ENCODE data around the gene MOCOS.

Gene MOCOS

DNA sequence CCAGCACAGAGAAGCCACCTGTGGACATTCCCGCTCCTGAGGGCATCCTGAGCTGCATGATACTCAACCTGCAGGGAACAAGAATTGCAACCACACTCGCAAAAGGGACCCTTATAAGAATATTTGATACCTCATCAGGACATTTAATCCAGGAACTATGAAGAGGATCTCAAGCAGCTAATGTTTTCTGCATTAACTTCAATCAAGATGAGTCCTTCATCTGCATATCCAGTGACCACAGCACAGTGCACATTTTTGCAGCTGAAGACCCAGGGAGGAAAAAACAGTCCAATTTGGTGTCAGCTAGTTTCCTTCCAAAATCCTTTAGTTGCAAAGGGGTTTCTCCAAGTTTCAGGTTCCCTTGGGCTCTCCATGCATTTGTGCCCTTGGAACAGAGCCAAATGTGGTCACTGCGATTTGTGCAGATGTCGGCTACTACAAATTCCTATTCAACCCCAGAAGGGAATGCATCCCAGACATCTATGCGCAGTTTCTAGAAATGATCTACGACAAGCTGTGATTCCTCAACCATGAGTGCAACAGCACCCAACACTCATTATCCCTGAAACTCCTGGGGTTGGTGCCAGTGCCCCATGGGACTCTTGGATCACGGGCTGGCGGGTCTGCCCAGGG is 86.9 kb downstream of the MOCOS start:
- no peak for TF ChIP-seq CTCF (IDR thresholded peaks at IDR 0.05)
- Histone ChIP-seq H3K36me3 (no peaks in the 10 kb centered on the region), H3K4me1 (ENCODE audit: control insufficient read depth in 1 of 2, insufficient read depth in 1 of 2, low read depth in 1 of 2, low read length in 1 of 2) (no peaks in the 10 kb centered on the region), H3K27ac (no peak overlapping the region), H3K27me3 (peaks cover 32% of the 10 kb centered on the region), H3K4me3 (ENCODE audit: low read depth in 1 of 2, low read length in 1 of 2) (no peak overlapping the region), H3K9me3 (no peaks in the 10 kb centered on the region)

GRCh38 chr18:36275561-36275960 is 88.3 kb downstream of the MOCOS start:
- TF ChIP-seq CTCF (IDR thresholded peaks at IDR 0.05): no peak
- H3K36me3 ChIP-seq: no peaks in the 10 kb centered on the region
- peaks cover 44% of the 10 kb centered on the region for H3K27me3 ChIP-seq
- H3K27ac ChIP-seq: no peak overlapping the region
- no peaks in the 10 kb centered on the region for H3K9me3 ChIP-seq
- H3K4me3 ChIP-seq (ENCODE audit: low read depth in 1 of 2, low read length in 1 of 2): no peak overlapping the region
- H3K4me1 ChIP-seq (ENCODE audit: control insufficient read depth in 1 of 2, insufficient read depth in 1 of 2, low read depth in 1 of 2, low read length in 1 of 2): no peaks in the 10 kb centered on the region

DNA sequence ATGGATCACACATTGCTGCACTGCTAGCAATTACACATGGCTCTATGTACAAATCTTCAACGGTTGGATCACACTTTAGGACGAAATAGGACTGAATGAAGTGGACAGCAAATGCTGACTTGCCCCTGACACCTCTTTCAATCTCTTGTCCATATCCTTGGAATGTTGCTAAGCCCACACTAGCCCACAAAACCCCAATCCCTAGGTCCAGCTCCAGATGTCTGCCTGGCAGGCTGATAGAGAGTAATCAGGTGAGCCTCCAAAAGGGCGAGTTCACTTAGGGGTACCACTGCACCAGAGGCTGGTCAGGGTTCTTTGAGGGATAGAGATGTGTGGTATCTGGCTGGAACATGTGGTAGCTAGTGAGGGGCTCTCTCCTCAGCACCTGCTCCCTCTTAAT is 91.7 kb downstream of the MOCOS start:
- no peaks in the 10 kb centered on the region for H3K4me1 ChIP-seq (ENCODE audit: control insufficient read depth in 1 of 2, insufficient read depth in 1 of 2, low read depth in 1 of 2, low read length in 1 of 2)
- H3K27me3 ChIP-seq: peaks cover 46% of the 10 kb centered on the region
- H3K9me3 ChIP-seq: no peaks in the 10 kb centered on the region
- no peak overlapping the region for H3K27ac ChIP-seq
- TF ChIP-seq CTCF (IDR thresholded peaks at IDR 0.05): no peak
- no peaks in the 10 kb centered on the region for H3K36me3 ChIP-seq
- H3K4me3 ChIP-seq (ENCODE audit: low read depth in 1 of 2, low read length in 1 of 2): no peak overlapping the region

- Histone ChIP-seq H3K4me3 (ENCODE audit: low read depth in 1 of 2, low read length in 1 of 2) (no peak overlapping the region), H3K36me3 (no peaks in the 10 kb centered on the region), H3K27ac (no peak overlapping the region), H3K9me3 (no peaks in the 10 kb centered on the region), H3K27me3 (peaks cover 47% of the 10 kb centered on the region), H3K4me1 (ENCODE audit: control insufficient read depth in 1 of 2, insufficient read depth in 1 of 2, low read depth in 1 of 2, low read length in 1 of 2) (no peaks in the 10 kb centered on the region)
- no peak for TF ChIP-seq CTCF (IDR thresholded peaks at IDR 0.05)
Measured at GRCh38 chr18:36281936-36282335, 94.6 kb downstream of the MOCOS start.

- Histone ChIP-seq H3K27me3 (peaks cover 35% of the 10 kb centered on the region), H3K4me3 (ENCODE audit: low read depth in 1 of 2, low read length in 1 of 2) (no peak overlapping the region), H3K4me1 (ENCODE audit: control insufficient read depth in 1 of 2, insufficient read depth in 1 of 2, low read depth in 1 of 2, low read length in 1 of 2) (no peaks in the 10 kb centered on the region), H3K36me3 (no peaks in the 10 kb centered on the region), H3K9me3 (no peaks in the 10 kb centered on the region), H3K27ac (no peak overlapping the region)
- no peak for TF ChIP-seq CTCF (IDR thresholded peaks at IDR 0.05)
Measured at GRCh38 chr18:36283448-36283847, 96.2 kb downstream of the MOCOS start.

- no peaks in the 10 kb centered on the region for H3K9me3 ChIP-seq
- H3K4me1 ChIP-seq (ENCODE audit: control insufficient read depth in 1 of 2, insufficient read depth in 1 of 2, low read depth in 1 of 2, low read length in 1 of 2): no peaks in the 10 kb centered on the region
Measured at GRCh38 chr18:36284268-36284667, 97.0 kb downstream of the MOCOS start.

More at GRCh38 chr18:36284268-36284667, 97.0 kb downstream of the MOCOS start:
- Histone ChIP-seq H3K4me3 (ENCODE audit: low read depth in 1 of 2, low read length in 1 of 2) (no peak overlapping the region), H3K27ac (no peak overlapping the region), H3K36me3 (no peaks in the 10 kb centered on the region), H3K27me3 (peaks cover 28% of the 10 kb centered on the region)
- TF ChIP-seq CTCF (IDR thresholded peaks at IDR 0.05): no peak

All from neutrophil (primary cell).